Erythroblast (primary cell): ENCODE measurements around the gene MYO6.

Experiments used
- GATA1 ChIP-seq: IDR thresholded peaks from 2 replicates; pipeline ENCODE4 v1.6.1; 2011; ENCODE audit warnings: low read depth, mild to moderate bottlenecking, control low read depth, low read length, moderate library complexity
- POLR2A ChIP-seq: IDR thresholded peaks from 2 replicates; pipeline ENCODE4 v1.6.1; 2011; ENCODE audit warnings: mild to moderate bottlenecking, low read length

- TF ChIP-seq POLR2A: no peak
- no peak for TF ChIP-seq GATA1
These were observed at the start of gene MYO6 for GRCh38 chr6:75748743-75749538.
